Hippocampal formation (tissue), 2 donors: ENCODE measurements around the gene FOXG1.

Source experiments
- DNase-seq, 2 donors: peaks; one replicate each; lab custom pipeline; 2025; lab: John Stamatoyannopoulos, UW

Gene FOXG1

GRCh38 chr14:28774764-28775735, 8.5 kb downstream of the FOXG1 start:
- DNase-seq: no peak

- DNase-seq: no peak
These were observed 10.1 kb downstream of the FOXG1 start for GRCh38 chr14:28776482-28777266.

- no peak for DNase-seq
These were observed 11.0 kb downstream of the FOXG1 start for GRCh38 chr14:28777471-28778137.

GRCh38 chr14:28778138-28779117, 11.8 kb downstream of the FOXG1 start:
- no peak for DNase-seq

GRCh38 chr14:28779456-28779855, 12.9 kb downstream of the FOXG1 start:
- no peak for DNase-seq

GRCh38 chr14:28780843-28781820, 14.5 kb downstream of the FOXG1 start:
- DNase-seq: no peak

GRCh38 chr14:28782301-28782700, 15.7 kb downstream of the FOXG1 start:
- DNase-seq: no peak

- DNase-seq: no peak
These were observed 17.1 kb downstream of the FOXG1 start for GRCh38 chr14:28783664-28784063.

GRCh38 chr14:28784096-28785048, 17.8 kb downstream of the FOXG1 start:
- peak in 1 of 2 donors; percentile 40 for DNase-seq

GRCh38 chr14:28785096-28785952, 18.7 kb downstream of the FOXG1 start:
- peak in 1 of 2 donors; percentile 27 for DNase-seq

GRCh38 chr14:28807518-28807917, 40.9 kb downstream of the FOXG1 start:
- DNase-seq: no peak

GRCh38 chr14:28813810-28814209, 47.2 kb downstream of the FOXG1 start:
- no peak for DNase-seq
